CD4-positive, alpha-beta T cell treated with Interleukin-6 for 4 hours (primary cell): ENCODE results near the gene DECR2.
"Not testable (repeated sequence)": the region's sequence is repeated elsewhere in the genome, so short reads cannot be mapped to it uniquely, and the experiment has no call there.

Experiments
- DNase-seq: peaks from one replicate; pipeline ENCODE4 v3.0.0-alpha.2; 2020; ENCODE audit warnings: mixed read lengths

The DECR2 gene

DNA sequence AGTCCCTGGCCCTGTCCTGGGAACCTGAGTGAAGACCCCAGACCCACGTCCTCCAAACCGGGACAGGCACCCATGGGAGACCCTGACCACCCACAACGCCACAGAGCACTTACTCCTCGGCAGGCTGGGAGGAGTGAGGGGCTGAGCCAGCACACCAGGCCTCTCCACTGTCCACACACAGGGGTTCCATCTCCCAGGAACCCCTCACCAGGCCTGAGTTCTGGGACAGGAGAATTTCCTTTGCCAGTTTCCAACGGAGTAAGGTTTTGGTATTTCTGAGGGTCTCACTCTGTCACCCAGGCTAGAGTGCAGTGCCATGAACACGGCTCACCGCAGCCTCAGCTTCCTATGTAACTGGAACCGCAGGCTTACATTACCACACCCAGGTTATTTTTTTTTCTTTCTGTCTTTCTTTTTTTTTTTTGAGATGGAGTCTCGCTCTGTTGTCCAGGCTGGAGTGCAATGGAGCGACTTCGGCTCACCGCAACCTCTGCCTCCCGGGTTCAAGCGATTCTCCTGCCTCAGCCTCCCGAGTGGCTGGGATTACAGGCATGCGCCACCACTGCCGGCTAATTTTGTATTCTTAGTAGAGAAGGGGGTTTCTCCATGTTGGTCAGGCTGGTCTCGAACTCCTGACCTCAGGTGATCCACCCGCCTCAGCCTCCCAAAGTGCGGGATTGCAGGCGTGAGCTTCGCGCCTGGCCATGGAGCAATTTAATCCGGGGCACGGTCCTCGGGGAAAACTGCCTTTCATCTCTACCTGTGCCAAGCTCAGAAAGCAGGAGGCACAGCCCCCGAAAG lies 21.5 kb upstream of the DECR2 start:
- DNase-seq = peak; percentile 44

DNA sequence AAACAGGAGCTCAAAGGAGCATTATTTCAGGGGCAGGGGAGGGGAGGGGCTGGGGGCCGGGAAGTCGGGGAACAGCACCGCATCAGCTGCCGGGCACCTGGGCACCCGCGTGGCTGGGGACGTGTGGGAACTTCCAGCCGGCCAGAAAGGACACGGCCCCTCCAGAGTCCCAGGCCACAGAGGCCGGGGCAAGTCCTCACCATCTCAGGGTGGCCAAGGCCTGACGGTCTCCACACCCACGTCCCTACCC lies 21.0 kb upstream of the DECR2 start:
- DNase-seq = no peak

DNA sequence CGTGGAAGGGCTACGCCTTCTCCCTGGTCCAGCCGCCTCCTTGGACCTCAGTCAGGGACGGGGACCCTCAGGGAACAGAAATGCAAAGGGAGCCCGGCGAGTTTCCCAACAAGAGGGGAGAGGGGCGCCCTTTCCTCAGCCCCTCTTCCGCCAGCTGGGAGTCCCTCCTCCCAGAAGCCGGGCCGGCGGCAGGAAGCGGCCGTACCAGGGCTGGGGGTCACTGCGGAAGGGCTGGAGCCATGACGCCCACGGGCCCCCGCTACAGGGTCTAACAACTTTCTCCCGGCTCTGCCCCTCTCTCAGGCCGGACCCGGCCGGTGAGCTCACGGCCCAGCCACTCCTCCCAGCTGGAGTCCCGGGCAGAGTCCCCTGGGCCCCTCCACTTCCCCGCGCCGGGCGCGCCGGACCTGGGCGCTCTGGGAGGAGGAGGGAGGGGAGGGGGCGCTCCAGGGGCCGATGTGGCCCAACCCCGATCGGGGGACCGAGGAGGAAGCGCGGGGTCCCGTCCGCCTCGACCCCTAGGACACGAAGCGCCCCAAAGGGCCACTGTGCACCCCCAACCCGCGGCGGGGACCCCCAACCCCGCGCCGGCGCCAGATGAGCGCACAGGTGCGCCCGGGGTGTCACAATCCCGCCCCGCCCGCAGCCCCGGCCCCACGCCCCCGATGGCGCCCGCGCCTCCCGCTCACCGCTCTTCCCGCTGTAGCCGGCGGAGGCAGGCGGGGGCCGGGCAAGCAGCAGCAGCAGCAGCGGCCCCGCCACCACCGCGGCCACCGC lies 20.5 kb upstream of the DECR2 start:
- DNase-seq = peak; percentile 61

DNA sequence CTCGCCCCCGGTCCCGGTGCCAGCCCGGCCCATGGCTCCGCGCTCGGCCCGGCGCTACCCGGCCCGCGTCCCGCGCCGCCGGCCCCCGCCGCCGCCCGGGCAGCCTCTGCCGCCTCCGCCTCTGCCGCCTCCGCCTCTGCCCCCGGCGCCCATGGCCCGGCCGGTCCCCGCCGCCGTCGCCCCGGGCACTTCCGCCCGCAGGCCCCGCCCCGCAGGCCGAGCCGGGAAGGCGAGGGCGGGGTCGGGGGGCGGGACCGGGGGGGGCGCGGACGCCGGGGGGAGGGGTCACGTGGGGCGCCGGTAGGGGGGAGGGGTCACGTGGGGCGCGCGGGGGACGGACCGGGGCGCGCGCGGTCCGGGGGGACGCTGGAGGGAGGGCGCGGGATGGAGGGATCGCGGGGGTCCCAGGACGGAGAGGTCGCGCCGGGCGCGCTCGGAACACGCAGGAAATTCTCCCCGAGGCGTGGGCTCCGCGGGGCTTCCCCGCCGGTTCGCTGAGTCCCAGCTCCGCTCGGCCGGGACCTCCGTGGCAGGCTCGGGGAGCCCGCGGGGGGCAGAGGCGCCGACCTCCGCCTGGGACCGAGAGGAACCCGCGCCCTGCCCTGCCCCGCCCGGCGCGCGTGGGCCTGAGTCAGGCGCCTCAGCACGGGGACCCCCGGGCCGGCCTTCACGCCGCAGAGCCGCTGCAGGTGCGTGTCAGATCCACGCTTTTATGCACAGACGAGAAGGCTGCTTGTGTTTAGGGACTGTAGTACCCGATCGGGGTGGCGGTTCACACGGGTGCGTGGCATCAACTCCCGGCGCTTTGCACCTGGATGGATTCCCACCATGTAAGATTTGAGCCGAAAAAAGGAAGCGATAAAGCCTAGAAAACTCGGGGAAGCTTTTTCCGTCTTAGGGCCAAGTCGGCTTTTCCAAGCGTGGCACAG lies 19.6 kb upstream of the DECR2 start, which contains the start of gene PGAP6:
Gene PGAP6 (minus strand): TSS at position 190 of the 929 bp plus-strand sequence. CDS start 157 bp downstream, at position 33.
- DNase-seq = peak; percentile 80

DNA sequence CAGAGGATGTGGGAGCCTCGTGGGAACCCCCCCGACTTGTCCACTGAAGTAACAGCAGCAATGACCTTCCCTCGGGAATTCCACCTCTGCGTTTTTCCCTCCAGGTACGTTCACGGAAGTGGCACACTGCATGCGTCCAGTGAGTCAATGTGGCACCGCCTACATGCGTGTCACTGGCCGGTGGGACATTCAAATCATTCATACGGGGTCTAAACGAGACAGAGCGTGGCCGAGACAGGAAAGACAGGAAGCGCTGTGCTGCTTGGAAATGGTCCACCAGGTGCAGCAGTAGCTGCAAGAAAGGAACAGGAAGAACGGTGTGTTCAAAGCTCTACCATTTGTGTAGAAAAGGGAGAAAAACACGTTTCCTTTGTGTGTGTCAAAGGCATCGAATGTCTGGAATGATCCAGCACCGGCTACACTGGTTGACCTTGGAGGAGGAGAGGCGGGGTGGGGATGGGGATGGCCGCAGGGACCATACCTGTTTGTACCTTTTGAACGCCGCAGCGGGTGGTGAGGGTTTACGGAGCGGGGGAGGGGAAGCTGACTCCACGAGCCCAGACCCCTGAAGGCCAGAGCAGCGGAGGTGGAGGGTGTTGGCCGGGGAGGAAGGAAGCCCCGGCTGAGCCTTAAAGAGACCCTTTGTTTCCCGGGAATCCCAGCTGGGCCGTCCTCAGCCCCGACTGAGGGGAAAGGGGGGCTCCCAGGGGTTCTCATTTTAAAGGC lies 18.2 kb upstream of the DECR2 start:
- peak; percentile 72 for DNase-seq

DNA sequence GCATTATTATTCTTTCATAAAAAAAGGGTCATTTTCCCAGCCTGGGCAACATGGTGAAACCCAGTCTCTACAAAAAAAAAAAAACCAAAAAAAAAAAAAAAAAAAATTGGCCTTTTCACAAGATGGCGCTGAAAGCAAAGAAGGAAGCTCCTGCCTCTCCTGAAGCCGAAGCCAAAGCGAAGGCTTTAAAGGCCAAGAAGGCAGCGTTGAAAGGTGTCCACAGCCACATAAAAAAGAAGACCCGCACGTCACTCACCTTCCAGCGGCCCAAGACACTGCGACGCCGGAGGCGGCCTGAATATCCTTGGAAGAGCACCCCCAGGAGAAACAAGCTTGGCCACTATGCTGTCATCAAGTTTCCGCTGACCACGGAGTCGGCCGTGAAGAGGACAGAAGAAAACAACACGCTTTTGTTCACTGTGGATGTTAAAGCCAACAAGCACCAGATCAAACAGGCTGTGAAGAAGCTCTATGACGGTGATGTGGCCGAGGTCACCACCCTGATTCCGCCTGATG lies 15.0 kb upstream of the DECR2 start:
- DNase-seq = no peak

DNA sequence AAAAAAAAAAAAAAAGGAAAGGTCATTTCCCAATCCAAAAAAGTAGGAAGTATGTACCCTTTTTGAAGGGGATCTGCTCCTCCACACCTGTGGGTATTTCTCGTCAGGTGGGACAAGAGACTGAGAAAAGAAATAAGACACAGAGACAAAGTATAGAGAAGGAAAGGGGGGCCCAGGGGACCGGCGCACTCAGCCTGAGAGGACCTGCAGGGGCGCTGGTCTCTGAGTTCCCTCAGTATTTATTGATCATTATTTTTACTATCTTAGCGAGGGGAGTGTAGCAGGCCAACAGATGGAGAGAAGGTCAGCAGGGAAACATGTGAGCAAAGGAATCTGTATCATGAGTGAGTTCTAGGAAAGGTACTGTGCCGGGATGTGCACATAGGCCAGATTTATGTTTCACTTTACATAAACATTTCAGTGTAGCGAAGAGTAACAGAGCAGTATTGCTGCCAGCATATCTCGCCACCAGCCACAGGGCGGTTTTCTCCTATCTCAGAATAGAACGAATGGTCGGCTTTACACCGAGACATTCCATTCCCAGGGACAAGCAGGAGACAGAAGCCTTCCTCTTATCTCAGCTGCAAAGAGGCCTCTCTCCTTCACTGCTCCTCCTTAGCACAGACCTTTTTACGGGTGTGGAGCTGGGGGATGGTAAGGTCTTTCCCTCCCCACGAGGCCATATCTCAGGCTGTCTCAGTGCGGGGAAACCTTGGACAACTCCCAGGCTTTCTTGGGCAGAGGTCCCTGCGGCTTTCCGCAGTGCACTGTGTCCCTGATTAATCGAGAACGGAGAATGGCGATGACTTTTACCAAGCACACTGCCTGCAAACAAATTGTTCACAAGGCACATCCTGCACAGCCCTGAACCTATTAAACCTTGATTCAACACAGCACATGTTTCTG lies 13.7 kb upstream of the DECR2 start:
- DNase-seq = not testable (repeated sequence)

DNA sequence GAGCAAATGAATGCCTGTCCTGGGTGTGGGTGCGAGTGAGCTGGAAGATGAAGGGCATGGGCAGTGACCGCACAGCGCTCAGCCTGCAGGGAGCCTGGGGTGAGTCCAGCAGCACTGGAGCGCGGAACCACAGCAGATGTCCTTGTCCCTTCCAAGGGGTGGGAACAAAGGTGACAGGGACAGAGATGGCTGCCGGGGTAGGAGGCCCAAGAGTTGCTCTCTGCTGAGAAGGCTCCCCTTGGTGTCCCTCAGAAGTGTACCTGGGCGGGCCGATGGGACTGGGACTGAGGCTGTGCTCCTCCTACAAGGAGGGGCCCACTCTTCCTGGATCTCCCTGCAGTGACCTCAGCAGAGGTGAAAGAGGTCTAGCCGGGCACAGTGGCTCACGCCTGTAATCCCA lies 12.3 kb upstream of the DECR2 start:
- DNase-seq = no peak

DNA sequence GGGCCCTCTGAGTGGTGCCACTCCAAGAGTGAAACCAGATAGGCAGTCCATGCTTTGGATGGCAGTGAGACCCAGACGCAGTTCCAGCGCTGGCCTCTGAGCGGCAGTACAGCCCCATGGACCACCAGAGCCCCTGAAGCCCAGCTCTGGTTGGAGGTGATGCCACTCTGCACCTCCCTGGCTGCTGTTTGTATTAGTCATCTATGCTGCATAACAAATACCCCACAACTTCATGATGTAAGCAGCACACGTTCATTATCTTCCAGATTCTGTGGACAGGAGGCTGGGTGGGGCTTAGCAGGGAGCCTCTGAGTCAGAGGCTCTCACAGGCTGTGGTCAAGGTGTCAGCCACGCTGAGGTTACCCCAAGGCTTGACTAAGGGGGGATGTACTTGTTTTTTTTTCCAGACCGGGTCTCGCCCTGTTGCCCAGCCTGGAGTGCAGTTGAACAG lies 9.8 kb upstream of the DECR2 start:
- DNase-seq = peak; percentile 78

DNA sequence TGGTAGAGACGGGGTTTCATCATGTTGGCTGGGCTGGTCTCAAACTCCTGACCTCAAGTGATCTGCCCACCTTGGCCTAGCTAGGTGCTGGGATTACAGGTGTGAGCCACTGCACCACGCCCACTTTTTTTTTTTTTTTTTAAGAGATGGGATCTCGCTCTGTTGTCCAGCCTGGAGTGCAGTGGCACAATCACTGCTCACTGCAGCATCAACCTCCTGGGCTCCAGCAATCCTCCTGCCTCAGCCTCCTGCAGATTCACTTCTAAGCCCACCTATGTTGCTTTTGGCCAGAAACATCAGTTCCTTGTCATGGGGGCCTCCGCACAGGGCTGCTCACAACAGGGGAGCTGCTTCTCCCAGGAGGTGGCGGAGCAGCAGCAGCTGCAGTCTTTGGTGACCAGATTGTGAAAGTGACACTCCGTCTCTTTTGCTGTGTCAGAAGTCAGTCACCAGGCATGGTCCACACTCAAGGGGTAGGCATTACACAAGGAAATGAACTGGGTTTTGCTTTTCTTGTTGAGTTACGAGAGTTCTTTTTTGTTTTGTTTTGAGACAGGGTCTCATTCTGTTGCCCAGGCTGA lies 9.1 kb upstream of the DECR2 start:
- no peak for DNase-seq

DNA sequence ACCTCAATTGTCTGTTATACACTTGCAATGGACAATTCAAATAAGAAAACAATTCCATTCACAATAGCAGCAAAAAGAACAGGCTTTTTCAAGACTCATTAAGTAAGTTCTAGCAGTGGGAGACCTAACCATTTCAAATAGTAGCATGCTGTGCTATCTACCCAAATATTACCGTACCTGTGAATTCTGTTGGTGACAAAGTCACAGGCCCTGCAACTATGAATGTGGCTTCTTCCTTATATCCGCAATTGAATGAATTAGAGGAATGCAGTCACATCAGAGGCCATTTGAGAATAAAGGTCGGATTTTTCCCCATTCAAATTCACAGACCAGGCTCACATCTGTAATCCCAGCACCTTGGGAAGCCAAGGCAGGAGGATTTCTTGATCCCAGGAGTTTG lies 5.5 kb upstream of the DECR2 start:
- no peak for DNase-seq

DNA sequence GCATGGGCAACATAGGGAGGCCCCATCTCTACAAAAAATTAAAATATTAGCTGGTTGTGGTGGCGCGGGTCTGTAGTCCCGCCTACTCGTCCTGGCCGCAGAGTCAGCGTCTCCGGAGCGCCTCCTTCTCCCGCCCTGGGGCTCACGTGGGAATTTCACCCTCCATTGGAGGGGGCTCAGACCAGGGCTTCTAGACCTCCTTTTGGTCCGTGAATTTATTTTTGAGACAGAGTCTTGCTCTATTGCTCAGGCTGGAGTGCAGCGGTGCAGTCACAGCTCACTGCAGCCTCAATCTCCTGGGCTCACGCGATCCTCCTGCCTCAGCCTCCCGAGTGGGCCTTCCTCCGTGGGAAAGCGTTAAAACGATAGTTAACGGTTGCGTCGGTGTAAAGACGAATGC lies 5.1 kb upstream of the DECR2 start:
- DNase-seq = peak; percentile 20

DNA sequence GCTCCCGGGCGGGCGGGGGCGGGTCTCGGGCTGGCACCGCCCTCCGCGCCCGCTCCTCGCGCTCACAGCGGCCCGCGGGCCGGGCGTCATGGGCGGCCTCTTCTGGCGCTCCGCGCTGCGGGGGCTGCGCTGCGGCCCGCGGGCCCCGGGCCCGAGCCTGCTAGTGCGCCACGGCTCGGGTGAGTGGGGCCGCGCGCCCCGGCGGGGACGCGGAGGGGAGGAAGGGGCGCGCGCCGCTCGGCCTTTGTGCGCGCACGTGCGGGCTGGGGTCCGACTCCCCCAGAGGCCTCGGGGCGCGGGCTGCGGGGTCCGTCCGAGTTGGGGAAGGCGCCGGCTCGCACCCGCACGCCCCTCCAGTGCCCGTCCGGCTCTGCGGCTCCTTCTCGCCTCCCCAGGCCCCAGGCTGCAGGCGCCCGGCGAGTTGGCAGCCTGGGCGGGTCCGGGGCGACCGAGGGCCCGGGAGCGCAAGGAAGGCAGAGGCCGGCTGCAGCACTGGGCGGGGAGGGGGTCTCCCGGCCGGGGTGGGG lies 4.5 kb upstream of the DECR2 start, which contains the start of gene NME4:
Gene NME4 (plus strand): TSS at position 65 of the 527 bp plus-strand sequence. CDS start 24 bp downstream, at position 89.
- peak; percentile 51 for DNase-seq

DNA sequence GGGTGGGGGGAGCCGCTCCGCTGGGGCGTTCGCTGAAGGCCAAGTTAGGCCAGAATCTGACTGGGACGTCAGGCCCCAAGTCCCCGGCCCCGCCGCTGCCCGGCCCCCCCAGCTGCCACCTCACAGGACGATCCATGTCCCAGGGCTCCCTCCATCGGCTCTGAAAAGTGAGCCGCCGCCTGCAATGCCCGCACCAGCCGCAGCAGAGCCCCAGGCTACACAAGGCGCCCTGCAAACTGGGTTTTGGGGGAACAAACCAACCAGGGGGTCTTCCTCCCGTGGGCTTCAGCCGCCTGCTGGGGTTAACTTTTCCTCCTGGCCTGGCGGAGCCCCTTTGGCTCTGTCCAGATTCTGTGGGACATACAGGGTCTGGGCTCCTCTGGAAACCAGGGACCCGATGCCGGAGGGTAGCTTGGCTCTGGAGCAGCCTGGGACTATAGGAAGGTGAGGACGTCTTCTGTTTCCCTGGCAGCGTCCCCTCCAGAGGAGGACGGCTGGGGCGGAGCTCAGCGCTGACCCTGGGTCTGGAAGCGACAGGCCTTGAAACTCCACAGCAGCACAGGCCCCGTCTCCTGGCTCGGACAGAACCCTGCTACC lies 3.9 kb upstream of the DECR2 start:
- DNase-seq = peak; percentile 34

DNA sequence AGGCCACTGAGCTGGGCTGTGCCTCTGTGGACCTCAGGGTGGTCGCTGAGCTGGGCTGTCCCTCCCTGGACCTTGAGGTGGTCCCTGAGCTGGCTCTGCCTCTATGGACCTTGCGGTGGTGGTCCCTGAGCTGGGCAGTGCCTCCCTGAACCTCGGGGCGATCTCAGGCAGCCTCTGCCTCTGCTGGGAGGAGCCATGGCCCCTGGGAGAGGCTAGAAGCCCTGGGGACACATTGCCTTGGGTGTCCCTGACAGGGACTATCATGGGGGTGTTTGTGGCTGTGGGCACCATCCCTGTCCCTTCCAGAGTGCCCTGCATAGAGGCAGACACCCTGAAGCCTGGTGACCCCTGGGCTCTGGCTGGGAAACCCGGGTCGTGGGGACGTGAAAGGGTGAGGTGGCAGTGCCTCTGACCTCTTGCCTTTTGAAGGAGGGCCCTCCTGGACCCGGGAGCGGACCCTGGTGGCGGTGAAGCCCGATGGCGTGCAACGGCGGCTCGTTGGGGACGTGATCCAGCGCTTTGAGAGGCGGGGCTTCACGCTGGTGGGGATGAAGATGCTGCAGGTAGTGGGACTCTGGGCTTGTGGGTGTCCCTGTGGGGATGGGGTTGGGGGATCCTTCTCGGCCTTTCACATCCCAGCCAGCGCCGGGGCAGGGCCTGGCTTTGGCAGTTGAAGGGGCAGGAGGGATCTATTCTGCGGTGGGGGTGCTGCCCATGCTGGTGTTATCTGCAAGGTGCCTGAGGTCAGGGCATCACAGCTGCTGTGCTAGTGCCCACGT lies 2.9 kb upstream of the DECR2 start:
- DNase-seq = no peak

DNA sequence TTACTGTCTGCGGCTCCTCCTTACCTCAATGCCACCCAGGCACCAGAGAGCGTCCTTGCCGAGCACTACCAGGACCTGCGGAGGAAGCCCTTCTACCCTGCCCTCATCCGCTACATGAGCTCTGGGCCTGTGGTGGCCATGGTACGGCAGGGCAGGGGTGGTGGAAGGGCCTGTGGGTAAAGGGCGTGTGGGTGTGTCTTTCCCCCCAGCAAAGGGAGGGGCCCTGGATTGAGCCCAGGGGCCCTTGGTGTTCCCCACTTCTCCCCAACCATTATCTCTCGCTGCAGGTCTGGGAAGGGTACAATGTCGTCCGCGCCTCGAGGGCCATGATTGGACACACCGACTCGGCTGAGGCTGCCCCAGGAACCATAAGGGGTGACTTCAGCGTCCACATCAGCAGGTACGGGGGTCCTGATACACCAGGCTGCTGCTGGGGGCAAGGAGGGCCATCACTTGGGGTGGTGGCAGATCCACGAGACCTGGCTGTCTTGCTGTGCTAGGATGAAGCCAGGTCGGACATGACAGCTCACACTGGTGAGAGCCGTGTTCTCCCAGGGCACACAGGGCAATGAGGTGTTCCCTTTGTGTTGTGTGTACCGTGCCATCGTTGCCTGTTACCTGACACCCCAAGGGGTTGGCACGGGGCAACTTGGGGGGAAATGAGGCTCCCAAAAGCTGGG lies 2.2 kb upstream of the DECR2 start:
- DNase-seq = no peak

DNA sequence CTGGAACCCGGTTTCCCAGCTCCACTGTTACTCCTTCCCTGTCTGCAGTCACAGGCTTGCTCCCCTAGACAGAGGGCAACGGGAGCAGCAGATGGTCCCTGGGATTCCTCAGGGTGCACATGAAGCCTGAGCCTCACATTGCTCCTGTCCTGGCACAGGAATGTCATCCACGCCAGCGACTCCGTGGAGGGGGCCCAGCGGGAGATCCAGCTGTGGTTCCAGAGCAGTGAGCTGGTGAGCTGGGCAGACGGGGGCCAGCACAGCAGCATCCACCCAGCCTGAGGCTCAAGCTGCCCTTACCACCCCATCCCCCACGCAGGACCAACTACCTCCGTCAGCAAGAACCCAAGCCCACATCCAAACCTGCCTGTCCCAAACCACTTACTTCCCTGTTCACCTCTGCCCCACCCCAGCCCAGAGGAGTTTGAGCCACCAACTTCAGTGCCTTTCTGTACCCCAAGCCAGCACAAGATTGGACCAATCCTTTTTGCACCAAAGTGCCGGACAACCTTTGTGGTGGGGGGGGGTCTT lies 1.6 kb upstream of the DECR2 start:
- DNase-seq = no peak

DNA sequence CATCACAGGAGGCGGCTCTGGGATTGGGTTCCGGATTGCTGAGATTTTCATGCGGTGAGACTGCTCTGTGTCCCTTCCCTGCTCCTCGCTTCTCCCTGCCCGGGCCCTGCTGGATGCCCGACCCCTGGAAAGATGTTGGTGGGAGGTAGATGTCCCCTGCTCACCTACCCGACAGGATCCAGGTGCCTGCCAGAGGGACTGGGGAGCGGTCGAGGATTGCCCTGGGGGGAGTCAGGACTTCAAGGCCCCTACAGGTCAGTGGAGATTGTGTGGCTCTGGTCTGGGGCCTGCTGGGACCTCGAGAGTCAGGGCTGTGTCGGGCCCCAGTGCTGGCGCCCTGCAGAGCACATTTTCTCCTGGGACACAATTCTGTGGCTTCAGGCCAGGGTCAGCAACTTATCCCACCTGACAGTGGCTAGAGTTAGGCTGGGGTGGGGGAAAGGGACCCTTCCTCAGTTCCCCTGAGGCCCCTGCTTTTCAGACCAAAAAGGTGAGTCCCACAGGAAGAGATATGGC lies 3.3 kb downstream of the DECR2 start:
- no peak for DNase-seq
